HUES64 (cell line): ENCODE data around the gene PTGS1. TPM values are rescaled to one million over a fixed set of nuclear protein-coding genes. Genes with fewer than 3 reads are reported as not detected.
"Not testable (repeated sequence)": the region's sequence is repeated elsewhere in the genome, so short reads cannot be mapped to it uniquely, and the experiment has no call there.

ENCODE experiments used
- H3K27ac ChIP-seq: 2 replicates; pipeline ENCODE4 v1.7.0; 2013; ENCODE audit warnings: low read depth, low read length, inconsistent platforms
- H3K27me3 ChIP-seq: 2 replicates; pipeline ENCODE4 v1.6.1; 2013; ENCODE audit warnings: mild to moderate bottlenecking, low read length; ENCODE audit not compliant: insufficient read depth
- H3K36me3 ChIP-seq: 2 replicates; pipeline ENCODE4 v1.6.1; 2013; ENCODE audit warnings: mild to moderate bottlenecking, low read length; ENCODE audit not compliant: insufficient read depth
- H3K4me1 ChIP-seq: 2 replicates; pipeline ENCODE4 v1.6.1; 2013; ENCODE audit warnings: mild to moderate bottlenecking, low read length, moderate library complexity; ENCODE audit not compliant: insufficient read depth
- H3K4me3 ChIP-seq: 2 replicates; pipeline ENCODE4 v1.5.1; 2013; ENCODE audit warnings: mild to moderate bottlenecking, low read length, moderate library complexity
- H3K9ac ChIP-seq: 2 replicates; pipeline ENCODE4 v1.6.1; 2013; ENCODE audit warnings: mild to moderate bottlenecking, low read depth, low read length
- H3K9me3 ChIP-seq: 2 replicates; pipeline ENCODE4 v1.6.1; 2013; ENCODE audit warnings: low read depth, low read length; ENCODE audit not compliant: insufficient read depth
- WGBS: fragments of 150-250, 120-280 bp; methylation state at CpG from one replicate; pipeline ENCODE4 v1.1.7; 2013; ENCODE audit warnings: missing lambda C conversion rate; 5-methylcytosine and 5-hydroxymethylcytosine counted together
- polyA plus RNA-seq, 2 experiments: library from polyadenylated mRNA; stranded (reverse); fragments of 50-300 nt; gene quantifications; one replicate each; pipeline ENCODE4 v1.2.3, GENCODE V29; 2013

Gene PTGS1
- polyA plus RNA-seq (2013, experiment 1 of 2), result 1.00 TPM
- polyA plus RNA-seq (2013, experiment 2 of 2), result 1.7 TPM

DNA sequence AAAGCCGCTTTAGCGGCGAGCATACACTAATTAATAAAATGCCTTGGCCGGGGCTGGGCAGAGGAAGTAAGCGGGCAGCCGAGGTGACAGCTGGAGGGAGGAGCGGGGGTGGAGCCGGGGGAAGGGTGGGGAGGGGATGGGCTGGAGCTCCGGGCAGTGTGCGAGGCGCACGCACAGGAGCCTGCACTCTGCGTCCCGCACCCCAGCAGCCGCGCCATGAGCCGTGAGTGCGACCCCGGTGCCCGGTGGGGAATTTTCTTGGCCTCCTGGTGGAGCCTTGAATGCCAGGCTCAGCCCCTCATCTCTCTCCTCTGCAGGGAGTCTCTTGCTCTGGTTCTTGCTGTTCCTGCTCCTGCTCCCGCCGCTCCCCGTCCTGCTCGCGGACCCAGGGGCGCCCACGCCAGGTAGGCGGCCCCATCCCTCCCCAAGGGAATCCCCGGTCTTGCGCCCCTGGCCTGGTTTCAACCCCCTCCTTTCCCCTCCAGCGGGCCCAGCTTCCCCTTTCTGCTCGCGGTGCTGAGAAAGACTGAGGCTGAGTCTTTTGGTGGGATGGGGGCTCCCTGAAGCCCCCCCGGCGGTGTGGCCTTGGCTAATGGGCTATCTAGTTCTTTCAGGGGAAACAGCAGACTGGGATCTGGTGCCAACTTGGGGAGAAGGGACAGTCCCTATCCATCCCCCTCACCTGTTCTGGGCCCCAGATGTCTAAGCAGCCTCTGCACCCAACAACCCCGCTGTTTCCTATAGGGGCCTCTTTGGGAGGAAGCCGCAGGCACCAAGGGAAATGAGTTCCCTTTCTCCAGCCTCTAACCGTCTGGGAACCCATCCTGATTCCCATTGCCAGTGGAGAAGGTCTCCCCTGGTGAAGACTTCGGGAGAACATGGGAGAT, at the start of gene PTGS1:
Gene PTGS1, plus strand, starts transcription at position 156 of the 887 bp plus-strand sequence. Its CDS starts 61 bp downstream, at position 217.
- peaks cover 22% of the 10 kb centered on the region for H3K4me1 ChIP-seq
- 7% methylated on average over 39 of the region's 39 CpGs for WGBS
- no peak within 1 kb of the TSS for H3K9ac ChIP-seq

DNA sequence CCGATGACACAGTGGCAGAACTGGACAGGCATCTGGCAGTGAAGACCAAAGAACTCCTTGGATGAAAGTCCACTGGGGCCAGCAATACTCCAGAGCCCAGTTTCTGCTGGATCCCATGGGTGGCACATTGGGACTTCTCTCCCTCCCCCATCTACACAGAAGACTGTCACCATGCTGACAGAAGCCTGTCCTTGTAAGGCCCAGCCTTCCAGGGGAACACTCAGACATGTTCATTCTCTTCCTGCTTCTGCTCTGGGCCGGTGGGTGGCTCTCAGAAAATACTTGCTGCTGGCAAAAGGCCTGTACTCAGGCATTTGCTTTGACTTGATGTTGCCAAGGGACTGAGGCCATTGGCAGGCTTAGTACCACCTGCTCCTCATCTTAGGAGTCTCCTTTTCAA, 48.3 kb upstream of the PTGS1 start:
- H3K9me3 ChIP-seq, result no peaks in the 10 kb centered on the region
- WGBS, result 97% methylated on average over 2 of the region's 2 CpGs
- no peaks in the 10 kb centered on the region for H3K4me1 ChIP-seq
- no peak overlapping the region for H3K27ac ChIP-seq
- no peak overlapping the region for H3K4me3 ChIP-seq
- no peak overlapping the region for H3K9ac ChIP-seq
- no peaks in the 10 kb centered on the region for H3K27me3 ChIP-seq
- H3K36me3 ChIP-seq, result peaks cover 35% of the 10 kb centered on the region

More for the DNA sequence above, at the start of gene PTGS1:
- peak within 1 kb of the TSS; percentile 68 for H3K4me3 ChIP-seq
- no peak within 1 kb of the TSS for H3K27ac ChIP-seq
- H3K36me3 ChIP-seq, result no peaks in the 10 kb centered on the region
- no peaks in the 10 kb centered on the region for H3K9me3 ChIP-seq
- peaks cover 65% of the 10 kb centered on the region for H3K27me3 ChIP-seq

- not testable (repeated sequence) for H3K27me3 ChIP-seq, H3K9me3 ChIP-seq, H3K4me3 ChIP-seq, H3K27ac ChIP-seq, H3K4me1 ChIP-seq, H3K9ac ChIP-seq
- peaks cover 31% of the 10 kb centered on the region for H3K36me3 ChIP-seq
- no CpG with 5 or more reads among the region's 1 CpG for WGBS
Observed at GRCh38 chr9:122324665-122325064, 46.2 kb upstream of the PTGS1 start.

- Histone ChIP-seq H3K27me3 (no peaks in the 10 kb centered on the region), H3K4me1 (no peaks in the 10 kb centered on the region), H3K36me3 (peaks cover 31% of the 10 kb centered on the region), H3K27ac (no peak overlapping the region), H3K9me3 (no peaks in the 10 kb centered on the region), H3K4me3 (no peak overlapping the region), H3K9ac (no peak overlapping the region)
- 90% methylated on average over 1 of the region's 1 CpG for WGBS
Observed at GRCh38 chr9:122325124-122325523, 45.7 kb upstream of the PTGS1 start.

GRCh38 chr9:122327175-122327574, 43.6 kb upstream of the PTGS1 start:
- Histone ChIP-seq H3K27ac (no peak overlapping the region), H3K36me3 (peaks cover 28% of the 10 kb centered on the region), H3K9me3 (no peaks in the 10 kb centered on the region), H3K27me3 (no peaks in the 10 kb centered on the region), H3K9ac (no peak overlapping the region), H3K4me3 (no peak overlapping the region), H3K4me1 (peaks cover 9% of the 10 kb centered on the region; the same call in 1 of the 2 replicates)
- WGBS, result 92% methylated on average over 2 of the region's 2 CpGs

- Histone ChIP-seq H3K27ac (no peak overlapping the region), H3K9ac (no peak overlapping the region), H3K9me3 (no peaks in the 10 kb centered on the region), H3K27me3 (no peaks in the 10 kb centered on the region), H3K4me3 (no peak overlapping the region), H3K36me3 (0 out of 2 replicates have a peak, but pooled peaks cover 6% of the 10 kb centered on the region), H3K4me1 (peaks cover 23% of the 10 kb centered on the region)
- 90% methylated on average over 3 of the region's 3 CpGs for WGBS
Observed at GRCh38 chr9:122329597-122329996, 41.2 kb upstream of the PTGS1 start.

DNA sequence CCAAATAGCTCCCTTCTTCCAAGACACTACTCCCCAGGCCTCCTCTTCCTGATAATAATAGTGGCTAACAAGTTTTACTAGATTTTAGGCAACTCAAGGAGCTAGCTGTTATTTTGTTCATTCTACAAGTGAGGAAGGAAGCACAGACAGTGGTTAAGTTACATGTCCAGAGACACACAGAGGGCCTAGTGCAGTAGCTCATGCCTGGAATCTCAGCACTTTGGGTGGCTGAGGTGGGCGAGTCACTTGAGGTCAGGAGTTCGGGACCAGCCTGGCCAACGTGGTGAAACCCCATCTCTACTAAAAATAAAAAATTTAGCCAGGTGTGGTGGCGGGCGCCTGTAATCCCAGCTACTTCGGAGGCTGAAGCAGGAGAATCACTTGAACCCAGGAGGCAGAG, 40.4 kb upstream of the PTGS1 start:
- not testable (repeated sequence) for H3K4me3 ChIP-seq
- H3K4me1 ChIP-seq, result peaks cover 23% of the 10 kb centered on the region
- 92% methylated on average over 6 of the region's 6 CpGs for WGBS

DNA sequence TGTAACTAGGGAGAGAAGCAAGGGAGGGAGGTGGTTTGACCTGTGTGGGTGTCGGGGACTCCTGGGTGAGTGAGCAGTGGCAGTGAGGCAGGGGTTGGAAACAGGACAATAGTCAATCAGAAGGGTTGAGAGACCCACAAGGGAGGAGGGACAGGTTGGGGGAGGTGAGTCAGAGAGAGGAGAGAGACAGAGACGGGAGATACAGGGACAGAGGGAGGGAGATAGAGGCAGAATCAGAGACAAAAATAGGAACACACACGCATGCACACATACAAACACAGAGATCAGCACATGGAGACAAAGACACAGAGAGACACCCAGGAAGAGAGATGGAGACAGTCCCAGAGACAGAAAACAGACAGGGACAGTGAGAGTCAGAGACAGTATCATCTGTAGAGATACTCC, 39.3 kb upstream of the PTGS1 start:
- Histone ChIP-seq H3K27me3 (no peaks in the 10 kb centered on the region), H3K9ac (no peak overlapping the region), H3K4me1 (peaks cover 23% of the 10 kb centered on the region), H3K9me3 (no peaks in the 10 kb centered on the region), H3K4me3 (no peak overlapping the region), H3K36me3 (0 out of 2 replicates have a peak, but pooled peaks cover 3% of the 10 kb centered on the region), H3K27ac (no peak overlapping the region)
- 86% methylated on average over 3 of the region's 3 CpGs for WGBS

More for the DNA sequence above, 40.4 kb upstream of the PTGS1 start:
- not testable (repeated sequence) for H3K9ac ChIP-seq, H3K27ac ChIP-seq, H3K36me3 ChIP-seq, H3K27me3 ChIP-seq, H3K9me3 ChIP-seq

GRCh38 chr9:122332083-122332482, 38.7 kb upstream of the PTGS1 start:
- Histone ChIP-seq H3K4me3 (no peak overlapping the region), H3K9me3 (no peaks in the 10 kb centered on the region), H3K27ac (no peak overlapping the region), H3K36me3 (no peaks in the 10 kb centered on the region), H3K27me3 (no peaks in the 10 kb centered on the region), H3K4me1 (peaks cover 28% of the 10 kb centered on the region), H3K9ac (no peak overlapping the region; the same call in 1 of the 2 replicates)
- 55% methylated on average over 5 of the region's 6 CpGs for WGBS

GRCh38 chr9:122332644-122333043, 38.2 kb upstream of the PTGS1 start:
- Histone ChIP-seq H3K27me3 (no peaks in the 10 kb centered on the region), H3K4me1 (peaks cover 34% of the 10 kb centered on the region), H3K36me3 (no peaks in the 10 kb centered on the region), H3K9me3 (no peaks in the 10 kb centered on the region), H3K4me3 (no peak overlapping the region), H3K27ac (no peak overlapping the region), H3K9ac (no peak overlapping the region)
- WGBS, result 70% methylated on average over 7 of the region's 7 CpGs

DNA sequence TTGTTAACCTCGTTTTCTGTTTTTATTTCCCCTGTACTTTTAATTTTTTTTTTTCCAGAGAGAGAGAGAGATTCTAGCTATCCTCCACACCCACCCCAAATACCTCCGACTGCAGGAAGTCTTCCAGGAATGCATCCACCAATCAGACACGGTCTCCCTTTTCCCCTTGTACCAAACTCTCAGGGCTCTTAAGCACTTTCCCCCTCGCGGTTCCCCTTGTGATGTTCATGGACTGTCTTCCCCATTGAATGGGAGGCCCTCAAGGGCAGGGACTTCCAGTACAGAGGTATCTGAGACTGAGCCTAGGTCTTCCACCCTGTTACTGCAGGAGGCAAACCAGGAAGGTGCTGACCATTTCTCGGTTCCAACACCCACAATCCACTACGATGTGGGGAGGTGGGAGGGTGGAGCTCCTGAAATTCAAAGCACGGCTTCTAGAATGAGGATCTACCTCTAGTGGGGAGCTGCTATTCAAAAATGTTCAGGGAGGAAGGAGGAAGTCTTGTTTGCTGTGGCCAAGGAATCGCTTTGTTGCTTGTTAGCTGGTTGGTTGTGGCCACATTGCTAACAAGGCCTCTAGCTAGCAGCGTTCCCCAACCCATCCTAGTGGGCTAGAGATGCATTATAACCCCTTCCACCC, 37.5 kb upstream of the PTGS1 start:
- H3K4me1 ChIP-seq, result peaks cover 35% of the 10 kb centered on the region
- H3K9ac ChIP-seq, result no peak overlapping the region
- WGBS, result 66% methylated on average over 8 of the region's 10 CpGs

More for the DNA sequence above, 37.5 kb upstream of the PTGS1 start:
- Histone ChIP-seq H3K4me3 (no peak overlapping the region), H3K36me3 (no peaks in the 10 kb centered on the region), H3K9me3 (no peaks in the 10 kb centered on the region), H3K27ac (no peak overlapping the region), H3K27me3 (no peaks in the 10 kb centered on the region)
